HG02571 (cell line): Measurements from ENCODE around the gene PLK5.
A peak's percentile ranks its signal among the peaks of the same experiment; 100 is the strongest.

Source experiments
- ATAC-seq: cut with Tn5 transposase; IDR thresholded peaks from one replicate; pipeline ENCODE4 v1.9.1; 2021; ENCODE audit warnings: mild to moderate bottlenecking, moderate library complexity; ENCODE audit not compliant: unreplicated experiment

Gene PLK5

DNA sequence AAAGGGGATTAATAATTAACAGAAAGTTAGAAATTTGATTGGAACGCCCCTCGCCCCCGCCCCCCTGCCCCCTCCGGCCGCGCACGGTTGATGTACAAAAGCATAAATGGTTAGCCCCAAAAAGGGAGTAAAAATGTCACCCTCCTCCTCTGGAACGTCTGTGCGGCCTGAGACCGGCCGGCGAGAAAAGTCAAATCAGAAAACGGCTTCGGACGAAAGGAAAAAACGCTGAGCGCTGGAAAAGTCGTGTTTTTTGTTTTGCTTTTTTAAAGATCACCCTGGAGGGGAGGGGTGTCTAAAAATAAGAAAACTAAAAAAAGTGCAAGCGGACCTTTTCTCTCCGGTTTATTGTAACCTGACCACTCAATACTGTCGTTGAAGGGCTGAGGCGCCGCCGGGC is 31.1 kb downstream of the PLK5 start:
- ATAC-seq, result no peak

DNA sequence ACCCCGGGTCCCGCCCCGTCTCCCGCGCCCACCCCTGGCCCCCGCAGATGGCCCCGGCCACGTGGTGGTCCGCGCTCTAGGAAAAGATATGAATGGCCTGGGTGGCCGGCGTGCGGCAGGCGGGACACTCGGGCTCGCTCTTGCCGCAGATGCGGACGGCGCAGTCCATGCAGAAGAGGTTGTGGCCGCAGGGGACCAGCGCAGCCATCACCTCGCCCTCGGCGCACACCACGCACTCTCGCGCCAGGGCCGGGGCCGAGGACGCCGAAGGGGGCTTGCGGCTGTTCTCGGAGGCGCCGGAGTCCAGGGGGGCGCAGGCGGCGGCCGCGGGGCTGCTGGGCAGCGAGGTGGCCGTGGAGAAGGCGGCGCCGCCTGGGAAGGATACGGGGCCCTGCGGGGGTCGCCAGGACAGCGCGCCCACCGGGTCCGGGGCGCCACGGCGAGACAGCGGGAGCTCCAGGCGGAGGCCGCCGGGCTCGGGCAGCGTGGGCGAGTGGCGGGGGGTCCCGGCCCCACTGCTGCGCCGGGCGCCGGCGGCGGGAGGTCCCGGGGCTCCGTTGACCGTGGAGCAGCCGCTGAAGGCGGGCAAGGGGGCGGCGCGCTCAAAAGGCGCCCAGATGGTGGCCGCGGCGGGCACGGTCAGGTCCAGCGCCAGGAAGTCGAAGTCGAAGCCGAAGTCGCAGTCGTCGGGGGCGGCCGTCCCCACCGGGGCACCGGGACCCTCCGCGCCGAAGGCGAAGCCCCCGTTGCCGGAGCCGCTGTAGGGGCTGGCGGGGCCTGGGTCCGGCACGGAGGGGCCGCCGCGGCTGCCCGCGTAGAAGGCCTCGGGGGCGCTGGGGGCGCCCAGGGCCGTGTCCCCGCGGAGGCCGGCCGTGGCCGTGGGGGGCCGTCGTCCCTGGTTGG is 31.9 kb downstream of the PLK5 start:
- no peak for ATAC-seq

DNA sequence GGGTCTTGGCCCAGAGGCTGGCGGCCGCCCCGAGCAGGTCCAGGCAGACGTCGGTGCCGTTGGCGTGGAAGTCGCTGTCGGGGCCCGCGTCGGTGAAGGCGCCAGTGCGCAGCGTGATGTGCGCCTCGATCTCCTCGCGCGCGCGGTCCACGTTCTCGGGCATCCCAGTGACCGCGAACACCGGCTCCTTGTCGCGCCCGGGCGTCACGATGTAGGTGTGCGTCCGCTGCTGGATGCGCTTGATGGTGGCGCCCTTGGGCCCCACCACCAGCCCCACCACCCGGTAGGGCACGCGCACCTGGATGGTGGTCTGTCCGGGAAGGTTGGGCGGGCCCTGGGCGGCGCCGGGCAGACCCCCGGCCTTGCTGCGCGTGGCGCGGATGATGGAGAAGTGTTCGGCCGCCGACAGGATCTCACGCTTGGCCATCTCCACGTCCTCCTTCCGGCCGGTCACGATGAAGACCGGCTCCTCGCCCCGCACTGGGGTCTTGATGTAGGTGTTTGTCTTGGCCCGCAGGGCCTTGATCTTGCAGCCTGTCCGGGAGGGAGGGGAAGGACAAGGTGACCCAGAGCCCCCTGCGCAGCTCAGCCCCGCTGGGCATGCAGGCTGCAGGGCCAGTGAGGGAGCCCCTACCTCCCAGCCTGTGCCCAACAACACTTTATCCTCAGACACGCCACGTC is 32.7 kb downstream of the PLK5 start:
- ATAC-seq, result no peak

DNA sequence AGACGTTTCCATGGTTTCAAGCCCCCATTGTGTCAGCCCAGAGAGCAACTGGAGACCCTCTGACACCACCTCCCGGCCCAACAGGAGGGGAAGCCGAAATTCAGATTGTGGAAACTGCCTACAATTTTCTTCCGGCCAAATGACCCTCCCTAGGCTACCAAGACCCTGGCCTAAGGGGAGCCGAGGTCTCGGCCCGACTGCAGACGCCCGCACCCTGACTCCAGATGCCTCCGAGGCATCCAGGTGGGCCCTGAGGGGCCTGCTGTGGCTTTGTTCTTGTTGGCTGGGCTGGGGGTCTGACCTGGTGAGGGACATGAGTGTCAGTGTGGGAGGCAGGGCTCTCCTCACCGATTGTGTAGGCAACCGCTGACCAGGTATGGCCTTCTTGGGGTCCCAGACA is 34.7 kb downstream of the PLK5 start:
- ATAC-seq, result no peak

DNA sequence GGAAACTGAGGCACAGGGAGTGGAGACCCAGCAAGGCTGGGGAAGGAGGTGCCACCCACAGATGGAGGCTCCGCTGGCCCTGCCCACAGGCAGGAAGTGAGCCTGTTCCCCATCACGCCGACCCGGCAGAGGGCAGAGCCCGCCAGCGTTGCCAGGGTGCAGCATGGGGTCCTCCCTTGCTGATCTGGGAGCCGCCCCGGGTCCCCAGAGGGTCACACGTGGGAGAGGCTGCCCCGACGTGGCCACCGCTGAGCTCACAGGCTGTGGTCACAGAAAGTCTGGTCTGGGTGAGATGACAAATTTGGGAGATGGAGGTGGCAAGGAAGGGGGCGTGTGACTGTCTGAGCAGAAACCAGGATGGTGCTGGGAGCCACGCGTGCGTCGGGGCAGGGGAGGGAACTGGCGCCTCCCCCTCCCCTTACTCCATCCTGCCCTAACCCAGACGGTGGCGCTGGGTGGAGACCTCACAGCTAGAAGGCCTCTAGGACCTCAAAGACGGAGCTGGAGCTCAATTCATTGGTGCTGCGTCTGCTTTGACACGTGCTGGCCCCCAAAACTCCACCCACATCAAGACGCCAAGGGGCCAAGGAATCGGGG is 36.5 kb downstream of the PLK5 start:
- ATAC-seq, result no peak

GRCh38 chr19:1561236-1561842 is 37.5 kb downstream of the PLK5 start:
- ATAC-seq, result no peak

GRCh38 chr19:1563251-1563650 is 39.4 kb downstream of the PLK5 start:
- ATAC-seq, result no peak

DNA sequence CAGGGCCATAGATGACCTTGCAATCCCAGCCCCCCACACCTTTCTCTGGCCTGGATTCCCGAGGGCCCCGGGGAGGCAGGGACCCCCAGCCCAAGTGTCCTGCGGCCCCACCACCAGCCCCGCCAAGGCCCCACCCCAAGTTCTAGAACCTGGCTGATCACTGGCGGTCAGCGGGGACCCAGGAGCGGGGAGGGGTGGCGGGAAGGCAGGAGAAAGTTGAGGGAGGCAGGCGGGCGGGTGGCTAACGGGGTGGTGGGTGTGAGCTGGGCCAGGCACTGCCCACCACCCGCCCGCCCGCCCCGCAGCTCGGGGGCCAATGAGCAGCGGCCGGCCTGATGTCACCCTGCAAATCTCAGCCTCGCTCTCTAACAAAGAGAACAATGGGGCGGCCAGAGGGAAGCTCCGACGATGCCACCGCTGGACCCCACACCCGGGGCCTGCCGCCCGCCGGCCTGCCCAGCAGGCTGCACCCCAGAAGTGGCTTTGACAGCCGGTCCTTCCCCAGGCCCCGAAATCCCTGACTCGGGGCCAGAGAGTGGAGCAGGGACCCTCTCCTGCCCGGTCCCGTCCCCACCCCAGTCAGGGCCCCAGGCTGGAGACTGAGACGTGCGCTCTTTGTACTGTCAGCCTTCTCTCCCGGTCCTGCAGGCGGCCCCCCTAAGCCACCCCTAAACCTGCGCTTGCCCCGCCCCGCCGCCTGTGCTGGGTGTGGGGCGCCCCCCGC is 42.7 kb downstream of the PLK5 start:
- ATAC-seq, result no peak

DNA sequence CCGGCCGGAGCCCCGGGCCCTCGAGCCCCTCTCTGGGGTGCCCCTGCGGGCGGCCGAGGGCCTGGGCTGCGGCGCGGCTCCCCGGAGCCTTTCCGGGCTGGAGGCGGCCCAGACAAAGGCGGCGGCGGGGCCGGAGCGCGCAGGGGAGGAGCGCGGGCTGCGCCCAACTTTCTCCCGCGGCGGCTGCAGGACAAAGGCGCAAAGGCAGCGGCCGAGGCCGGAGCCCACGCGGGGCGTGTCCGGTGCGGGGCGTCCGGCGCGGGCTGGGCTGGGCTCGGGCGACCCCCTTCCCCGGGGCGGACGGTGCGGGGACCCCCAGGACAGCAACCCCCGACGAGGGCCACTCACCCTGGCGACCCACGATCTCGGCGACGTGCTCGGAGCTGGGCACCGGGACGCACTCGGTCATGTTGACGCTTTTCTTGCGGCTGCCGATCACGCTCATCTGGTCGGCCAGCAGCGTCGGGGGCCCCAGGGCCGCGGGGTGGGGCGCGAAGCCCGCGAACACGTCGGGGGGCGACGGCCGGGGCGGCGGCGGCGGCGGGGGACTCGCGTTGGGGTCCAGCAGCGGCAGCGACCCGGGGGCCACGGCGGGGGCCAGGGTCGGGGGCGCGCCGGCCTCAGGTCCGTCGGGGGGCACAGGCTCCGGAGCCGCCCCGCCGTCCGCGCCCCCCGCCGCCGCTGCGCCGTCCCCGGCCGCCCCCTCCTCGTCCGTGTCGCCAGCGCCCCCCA is 43.4 kb downstream of the PLK5 start:
- ATAC-seq, result no peak

- peak; percentile 7 for ATAC-seq
Observed at GRCh38 chr19:1567848-1568227, 44.0 kb downstream of the PLK5 start.

DNA sequence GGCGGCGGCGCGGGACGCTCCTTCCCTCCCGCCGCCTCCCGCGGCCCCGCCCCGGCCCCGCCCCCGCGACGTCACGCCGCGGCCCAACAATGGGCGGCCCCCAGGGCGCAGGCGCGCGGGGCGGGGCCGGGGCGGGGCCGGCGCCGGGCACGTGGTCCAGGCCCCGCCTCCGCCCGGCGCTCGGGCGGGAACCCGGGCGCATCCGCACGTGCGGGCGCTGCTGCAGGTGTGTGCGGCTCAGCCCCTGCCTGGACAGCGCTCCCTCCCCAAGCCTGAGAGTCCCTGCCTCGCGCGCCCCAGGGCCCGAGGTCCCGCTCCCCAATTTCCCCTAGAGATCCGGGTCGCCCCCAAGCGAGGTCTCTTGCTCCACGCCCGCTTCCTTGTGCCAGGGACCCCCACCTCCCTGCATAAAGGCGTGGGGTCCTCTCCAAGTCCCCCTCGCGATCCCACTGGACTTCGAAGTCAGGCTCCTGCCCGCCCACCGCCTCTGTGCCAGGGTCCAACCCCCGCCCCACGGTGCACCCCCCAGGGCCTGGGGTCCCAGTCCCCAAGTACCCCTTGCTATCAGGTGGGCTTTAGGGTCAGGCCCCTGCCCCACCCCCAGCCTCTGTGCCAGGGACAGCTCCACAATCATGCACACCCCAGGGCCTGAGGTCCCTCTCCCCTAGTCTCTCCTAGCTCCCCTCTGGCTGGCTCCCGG is 44.6 kb downstream of the PLK5 start, which contains the start of gene MEX3D:
MEX3D (minus strand) TSS at position 6 of the 700 bp plus-strand sequence. CDS start 267 bp downstream, outside the sequence.
- peak; percentile 58 for ATAC-seq

- ATAC-seq, result no peak
Observed at GRCh38 chr19:1569997-1570396, 46.1 kb downstream of the PLK5 start.

DNA sequence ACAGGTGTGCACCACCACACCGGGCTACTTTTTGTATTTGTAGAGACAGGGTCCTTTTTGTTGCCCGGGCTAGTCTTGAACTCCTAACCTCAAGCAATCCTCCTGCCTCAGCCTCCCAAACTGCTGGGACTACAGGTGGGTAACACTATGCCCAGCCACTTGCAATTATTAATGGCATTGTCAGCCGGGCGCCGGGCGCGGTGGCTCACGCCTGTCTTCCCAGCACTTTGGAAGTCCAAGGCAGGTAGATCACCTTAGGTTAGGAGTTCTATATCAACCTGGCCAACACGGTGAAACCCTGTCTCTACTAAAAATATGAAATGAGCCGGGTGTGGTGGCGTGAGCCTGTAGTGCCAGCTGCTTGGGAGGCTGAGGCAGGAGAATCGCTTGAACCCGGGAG is 47.0 kb downstream of the PLK5 start:
- ATAC-seq, result no peak

DNA sequence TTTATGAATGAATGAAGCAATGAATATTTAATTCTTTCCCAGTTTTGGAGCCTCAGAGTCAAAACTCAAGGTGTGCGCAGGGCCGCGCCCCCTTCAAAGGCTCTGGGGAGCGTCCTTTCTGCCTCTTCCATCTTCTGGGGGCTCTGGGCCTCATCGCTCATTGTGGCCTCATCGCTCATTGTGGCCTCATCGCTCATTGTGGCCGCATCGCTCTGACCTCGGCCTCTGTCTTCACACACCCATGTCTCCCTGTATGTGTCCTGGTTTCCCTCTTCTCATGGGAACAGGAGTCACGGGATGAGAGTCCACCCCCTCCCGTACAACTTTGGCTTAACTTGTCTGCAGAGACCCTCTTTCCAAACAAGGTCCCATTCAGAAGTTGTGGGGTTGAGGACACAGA is 47.5 kb downstream of the PLK5 start:
- ATAC-seq, result no peak

- ATAC-seq, result no peak
Observed at GRCh38 chr19:1572795-1573194, 48.9 kb downstream of the PLK5 start.

DNA sequence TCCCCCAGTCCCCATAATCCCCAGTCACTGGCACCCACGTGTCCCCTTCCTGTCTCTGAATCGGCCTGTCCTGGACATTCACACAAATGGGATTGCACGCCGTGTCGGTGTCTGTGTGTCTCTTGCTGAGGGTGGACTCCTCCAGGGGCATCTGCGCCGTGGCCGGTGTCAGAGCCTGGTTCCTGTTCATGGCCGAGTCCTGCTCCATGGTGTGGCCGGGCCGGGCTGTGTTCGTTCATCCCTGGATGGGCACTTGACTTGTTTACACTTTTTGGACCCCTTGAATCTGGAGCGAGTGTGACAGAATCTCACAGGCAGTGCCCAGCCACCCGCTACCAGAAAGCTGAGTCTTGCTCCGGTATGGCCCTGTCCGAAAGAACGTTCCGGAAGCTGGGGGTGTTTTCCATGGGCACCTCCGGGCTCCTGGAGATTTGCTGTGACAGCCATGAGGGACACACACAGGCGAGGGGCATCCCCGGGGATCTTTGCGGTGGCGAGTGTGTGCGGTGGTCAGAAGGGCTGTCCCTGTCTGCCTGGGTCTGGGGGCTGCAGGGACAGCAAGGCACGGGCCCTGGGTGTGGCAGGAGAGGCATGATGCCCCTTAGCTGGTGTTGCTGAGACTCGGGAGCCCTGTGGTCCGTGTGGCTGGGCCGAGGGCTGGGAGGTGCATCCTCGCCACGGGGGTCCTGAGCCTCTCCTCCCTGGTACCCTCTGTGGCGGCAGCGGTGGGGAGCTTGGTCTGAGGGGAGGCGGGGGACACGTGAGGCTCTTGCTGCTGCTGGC is 50.7 kb downstream of the PLK5 start:
- ATAC-seq, result no peak

DNA sequence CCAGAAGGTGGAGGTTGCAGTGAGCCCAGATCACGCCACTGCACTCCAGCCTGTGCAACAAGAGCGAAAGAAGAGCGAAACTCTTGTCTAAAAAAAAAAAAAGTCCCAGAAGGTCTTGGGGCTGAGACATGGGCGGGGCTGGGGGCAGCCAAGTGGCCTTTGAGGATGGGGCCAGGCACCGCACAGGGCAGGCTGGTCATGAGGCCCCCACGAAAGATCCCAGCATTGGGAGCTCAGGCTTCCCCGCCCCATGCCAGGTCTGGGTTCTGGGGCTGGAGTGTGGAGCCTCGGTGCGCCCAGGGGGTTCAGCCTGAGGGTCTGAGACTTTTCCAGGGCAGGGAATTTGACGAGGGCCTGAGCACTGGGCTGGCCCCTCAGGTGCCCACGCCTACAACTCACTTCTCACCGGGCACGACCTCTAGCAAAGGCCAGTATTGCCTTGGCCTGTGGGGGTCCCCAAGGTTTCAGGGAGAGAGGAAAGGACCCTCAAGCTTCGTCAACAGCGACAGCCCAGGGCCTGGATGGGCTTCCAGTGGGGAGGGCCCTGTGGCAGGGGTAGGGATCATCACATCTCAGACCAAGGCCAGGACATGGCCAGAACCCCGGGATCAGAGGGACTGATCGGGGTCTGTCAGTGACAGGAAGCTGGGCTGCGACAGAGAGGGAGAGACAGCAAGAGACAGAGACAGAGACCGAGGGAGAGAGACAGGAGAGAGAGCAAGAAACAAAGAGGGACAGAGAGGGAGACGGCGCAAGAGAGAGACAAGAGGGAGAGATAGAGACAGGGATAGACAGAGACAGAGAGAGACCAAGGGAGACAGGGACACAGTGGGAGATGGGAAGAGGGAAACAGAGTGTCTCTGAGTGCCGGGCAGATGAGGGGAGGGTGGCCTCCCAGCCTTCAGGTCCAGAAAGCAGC is 51.7 kb downstream of the PLK5 start:
- ATAC-seq, result no peak
